Measurements from ENCODE around the gene TOMM34.
A peak's percentile ranks its signal among the peaks of the same experiment; 100 is the strongest.

- no peak for TF ChIP-seq CTCF (IDR thresholded peaks at IDR 0.05)
- TF ChIP-seq POLR2A (IDR thresholded peaks at IDR 0.05): peak; percentile 63 to 85
Measured at GRCh38 chr20:44960103-44960852, at the start of gene TOMM34.
